Transverse colon (tissue), 4 donors: ENCODE data around the gene TFCP2L1. TPM values are rescaled to one million over a fixed set of nuclear protein-coding genes. Genes with fewer than 3 reads are reported as not detected.

Source experiments
- DNase-seq: peaks from one replicate; pipeline ENCODE4 v3.0.0-alpha.2; 2019
- H3K27ac ChIP-seq, 4 donors: fragments of 200-600 bp; sonication (generic); 2 replicates each; pipeline ENCODE4 v1.5.1; 2016 to 2018; ENCODE audit warnings: inconsistent platforms in 4 of 4
- H3K27me3 ChIP-seq: fragments of 200-600 bp; sonication (generic); 2 replicates; pipeline ENCODE4 v1.5.1; 2017; ENCODE audit warnings: inconsistent platforms
- H3K36me3 ChIP-seq, 4 donors: fragments of 200-600 bp; sonication (generic); 2 replicates each; pipeline ENCODE4 v1.5.1; 2017 to 2019; ENCODE audit warnings: inconsistent platforms in 4 of 4
- H3K4me1 ChIP-seq, 4 donors: fragments of 200-600 bp; sonication (generic); 2 replicates each; pipeline ENCODE4 v1.5.1; 2017 to 2020; ENCODE audit warnings: inconsistent platforms in 4 of 4
- H3K4me3 ChIP-seq, 4 donors: fragments of 200-600 bp; sonication (generic); 1 replicate in 1 of 4; 2 replicates in 3 of 4; pipeline versions ENCODE4 v1.5.1 to v1.6.1; 2017 to 2019; ENCODE audit warnings: inconsistent platforms in 4 of 4
- H3K9me3 ChIP-seq, 2 donors: fragments of 200-600 bp; sonication (generic); 2 replicates each; pipeline ENCODE4 v1.5.1; 2017 to 2019; ENCODE audit warnings: inconsistent platforms in 2 of 2
- EP300 ChIP-seq: sonication (generic); formaldehyde crosslinking; IDR thresholded peaks from one replicate; pipeline ENCODE4 v1.6.1; 2017; ENCODE audit warnings: antibody characterized with exemption, low read depth
- POLR2A ChIP-seq: fragments of 450-650 bp; IDR thresholded peaks from one replicate; pipeline ENCODE4 v1.6.1; 2016; ENCODE audit warnings: antibody characterized with exemption, mild to moderate bottlenecking, moderate library complexity
- POLR2AphosphoS5 ChIP-seq, 3 donors: sonication (generic); formaldehyde crosslinking; IDR thresholded peaks; one replicate each; pipeline ENCODE4 v1.6.1; 2016; ENCODE audit warnings: antibody characterized with exemption in 3 of 3
- WGBS, 2 donors: methylation state at CpG; one replicate each; pipeline ENCODE4 v1.1.5; 2018; ENCODE audit warnings: low coverage in 1 of 2; 5-methylcytosine and 5-hydroxymethylcytosine counted together
- in situ Hi-C, 4 donors: fragments of 200-750 bp; cut with MboI; loops; one replicate each; pipeline versions ENCODE4 v1.15.0 to v1.15.1; 2017; ENCODE audit warnings: low sequenced_read_pairs in 3 of 4, low pct_ligation_motif_present in 1 of 4, low pct_unique_long_range_greater_than_20kb in 1 of 4
- intact Hi-C: fragments of 100-400 bp; cut with DNase I; formaldehyde crosslinking; loops from one replicate; pipeline ENCODE4 v1.15.1; 2023; ENCODE audit warnings: low total_unique reads
- total RNA-seq, 4 donors: library from RNA; depleted of rRNA; stranded (reverse); fragments of >200 nt; gene quantifications; one replicate each; pipeline ENCODE4 v1.1.0, GENCODE V29; 2016
- TF ChIP-seq, protein P1 (sequence below), 5 experiments: fragments of 200-600 bp in 3 of 5; fragments of 450-650 bp in 2 of 5; sonication (generic) in 3 of 5; IDR thresholded peaks; 1 replicate in 2 of 5; 2 replicates in 3 of 5; pipeline ENCODE4 v1.5.1; 2016 to 2017; ENCODE audit warnings: antibody characterized with exemption in 5 of 5, inconsistent platforms in 3 of 5, mild to moderate bottlenecking in 2 of 5, moderate library complexity in 1 of 5

The TFCP2L1 gene
- total RNA-seq, 4 donors from 2014 or later = 52.7 to 167 (median 146) TPM

- TF ChIP-seq EP300 (no peak), POLR2A (no peak), POLR2AphosphoS5 (IDR thresholded peaks at IDR 0.05) (no peak)
- TF ChIP-seq, protein P1, sequence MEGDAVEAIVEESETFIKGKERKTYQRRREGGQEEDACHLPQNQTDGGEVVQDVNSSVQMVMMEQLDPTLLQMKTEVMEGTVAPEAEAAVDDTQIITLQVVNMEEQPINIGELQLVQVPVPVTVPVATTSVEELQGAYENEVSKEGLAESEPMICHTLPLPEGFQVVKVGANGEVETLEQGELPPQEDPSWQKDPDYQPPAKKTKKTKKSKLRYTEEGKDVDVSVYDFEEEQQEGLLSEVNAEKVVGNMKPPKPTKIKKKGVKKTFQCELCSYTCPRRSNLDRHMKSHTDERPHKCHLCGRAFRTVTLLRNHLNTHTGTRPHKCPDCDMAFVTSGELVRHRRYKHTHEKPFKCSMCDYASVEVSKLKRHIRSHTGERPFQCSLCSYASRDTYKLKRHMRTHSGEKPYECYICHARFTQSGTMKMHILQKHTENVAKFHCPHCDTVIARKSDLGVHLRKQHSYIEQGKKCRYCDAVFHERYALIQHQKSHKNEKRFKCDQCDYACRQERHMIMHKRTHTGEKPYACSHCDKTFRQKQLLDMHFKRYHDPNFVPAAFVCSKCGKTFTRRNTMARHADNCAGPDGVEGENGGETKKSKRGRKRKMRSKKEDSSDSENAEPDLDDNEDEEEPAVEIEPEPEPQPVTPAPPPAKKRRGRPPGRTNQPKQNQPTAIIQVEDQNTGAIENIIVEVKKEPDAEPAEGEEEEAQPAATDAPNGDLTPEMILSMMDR (IDR thresholded peaks at IDR 0.05) = no peak
- H3K9me3 ChIP-seq = peaks cover 0 to 5% of the 10 kb centered on the region in 2 donors
- intact Hi-C loops (no loop called here), in situ Hi-C loops (no loop called here)
- H3K36me3 ChIP-seq = no peaks in the 10 kb centered on the region
- no peak overlapping the region for H3K4me3 ChIP-seq
- no peaks in the 10 kb centered on the region for H3K4me1 ChIP-seq
- DNase-seq = no peak
- no peaks in the 10 kb centered on the region for H3K27me3 ChIP-seq
- no peak overlapping the region for H3K27ac ChIP-seq
- WGBS, 2 donors = 87 to 89% methylated on average over 3 to 10 of the region's 10 CpGs
These were observed 111.2 kb downstream of the TFCP2L1 start for GRCh38 chr2:121173806-121174205.

GRCh38 chr2:121173112-121173511 is 111.9 kb downstream of the TFCP2L1 start:
- H3K4me3 ChIP-seq = no peak overlapping the region
- TF ChIP-seq POLR2AphosphoS5 (IDR thresholded peaks at IDR 0.05) = no peak
- no peaks in the 10 kb centered on the region for H3K27me3 ChIP-seq
- H3K27ac ChIP-seq = no peak overlapping the region
- H3K4me1 ChIP-seq = no peaks in the 10 kb centered on the region
- in situ Hi-C loops (no loop called here), intact Hi-C loops (no loop called here)
- H3K9me3 ChIP-seq = peaks cover 0 to 5% of the 10 kb centered on the region in 2 donors
- H3K36me3 ChIP-seq = no peaks in the 10 kb centered on the region
- no peak for DNase-seq
- 50 to 80% methylated on average over 1 to 4 of the region's 4 CpGs for WGBS, 2 donors

DNA sequence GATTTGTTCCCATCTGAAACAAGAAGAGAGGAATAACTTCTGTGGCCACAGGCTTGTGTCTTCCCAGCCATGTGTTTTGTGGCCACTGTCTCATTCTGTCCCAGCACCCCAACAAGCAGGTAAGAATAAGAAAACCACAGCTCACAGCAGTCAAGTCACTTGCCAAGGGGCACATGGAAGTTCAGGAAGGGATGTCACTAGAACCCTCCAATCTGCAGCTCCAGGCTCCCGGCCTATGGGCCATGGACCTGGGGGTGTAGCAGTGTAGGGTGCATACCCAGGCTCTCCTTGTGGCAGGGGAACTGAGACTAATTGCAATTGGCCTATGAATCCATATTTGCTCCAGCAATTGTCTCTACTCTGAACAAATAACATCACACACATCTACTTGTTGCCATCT is 112.5 kb downstream of the TFCP2L1 start:
- Histone ChIP-seq H3K9me3 (peaks cover 0 to 5% of the 10 kb centered on the region in 2 donors), H3K36me3 (no peaks in the 10 kb centered on the region), H3K27me3 (no peaks in the 10 kb centered on the region), H3K27ac (no peak overlapping the region), H3K4me1 (no peaks in the 10 kb centered on the region), H3K4me3 (no peak overlapping the region)
- no peak for DNase-seq
- no peak for TF ChIP-seq EP300
- no peak for TF ChIP-seq POLR2A
- TF ChIP-seq, protein P1 (IDR thresholded peaks at IDR 0.05) = no peak
- no peak for TF ChIP-seq POLR2AphosphoS5 (IDR thresholded peaks at IDR 0.05)
- intact Hi-C loops (no loop called here), in situ Hi-C loops (no loop called here)
- WGBS, 2 donors = 92% methylated on average over 1 of the region's 1 CpG; no CpG with 5 or more reads in 1 of the 2 donors

DNA sequence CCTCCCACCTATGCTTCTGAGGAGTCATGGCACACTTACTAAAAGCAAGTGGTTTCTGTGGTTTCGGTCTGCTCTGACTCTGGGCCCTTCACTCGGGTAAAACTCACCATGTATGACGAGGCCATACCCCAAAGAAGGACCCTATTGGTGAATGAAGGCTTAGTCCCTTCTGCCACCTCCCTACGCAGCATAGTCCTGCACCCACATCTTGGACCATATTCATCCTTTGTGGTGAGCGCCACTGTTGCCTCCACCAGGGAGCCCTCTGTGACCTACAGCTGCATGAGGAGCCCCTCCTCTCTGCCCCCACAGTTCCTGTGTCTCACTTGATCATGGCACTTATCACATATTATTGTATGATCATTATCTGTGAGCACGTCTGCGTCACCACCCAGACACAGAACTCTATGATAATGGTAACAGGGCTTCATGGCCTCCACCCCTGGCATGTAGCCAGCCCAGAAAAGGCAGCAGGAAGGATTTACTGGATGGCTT is 113.3 kb downstream of the TFCP2L1 start:
- intact Hi-C loops (no loop called here), in situ Hi-C loops (no loop called here)
- Histone ChIP-seq H3K36me3 (no peaks in the 10 kb centered on the region), H3K9me3 (peaks cover 0 to 5% of the 10 kb centered on the region in 2 donors), H3K27me3 (no peaks in the 10 kb centered on the region), H3K4me1 (no peaks in the 10 kb centered on the region), H3K27ac (no peak overlapping the region), H3K4me3 (no peak overlapping the region)
- TF ChIP-seq POLR2AphosphoS5 (IDR thresholded peaks at IDR 0.05) = no peak
- TF ChIP-seq POLR2A = no peak
- WGBS, 2 donors = 75% methylated on average over 7 of the region's 7 CpGs; no CpG with 5 or more reads in 1 of the 2 donors
- no peak for DNase-seq

GRCh38 chr2:121170577-121170976 is 114.4 kb downstream of the TFCP2L1 start:
- in situ Hi-C loops (no loop called here), intact Hi-C loops (no loop called here)
- H3K27ac ChIP-seq = no peak overlapping the region
- WGBS, 2 donors = 60 to 81% methylated on average over 1 of the region's 1 CpG
- no peak for TF ChIP-seq POLR2AphosphoS5 (IDR thresholded peaks at IDR 0.05)
- TF ChIP-seq POLR2A = no peak
- TF ChIP-seq, protein P1 (IDR thresholded peaks at IDR 0.05) = no peak
- TF ChIP-seq EP300 = no peak
- H3K4me3 ChIP-seq = no peak overlapping the region
- H3K9me3 ChIP-seq = peaks cover 0 to 5% of the 10 kb centered on the region in 2 donors
- H3K36me3 ChIP-seq = no peaks in the 10 kb centered on the region
- DNase-seq = no peak
- H3K4me1 ChIP-seq = no peaks in the 10 kb centered on the region
- H3K27me3 ChIP-seq = no peaks in the 10 kb centered on the region
